NCI-H1930 (cell line): ENCODE data around the gene RCN1.
"Not testable (repeated sequence)": the region's sequence is repeated elsewhere in the genome, so short reads cannot be mapped to it uniquely, and the experiment has no call there.

Source experiments
- DNase-seq, 2 experiments: peaks; one replicate each; lab custom pipeline; 2025; lab: John Stamatoyannopoulos, UW

Gene RCN1

GRCh38 chr11:32090545-32091370 is at the start of gene RCN1:
TSS of gene RCN1 (plus strand) at chr11:32091074. CDS start at chr11:32091197, 123 bp downstream.
- peak; percentile 45 to 59 for DNase-seq

- DNase-seq = no peak
Observed at GRCh38 chr11:32043737-32044136, 47.1 kb upstream of the RCN1 start.

- no peak for DNase-seq
Observed at GRCh38 chr11:32044158-32044863, 46.6 kb upstream of the RCN1 start.

GRCh38 chr11:32045456-32045855 is 45.4 kb upstream of the RCN1 start:
- DNase-seq = no peak

GRCh38 chr11:32050264-32050663 is 40.6 kb upstream of the RCN1 start:
- DNase-seq = no peak

GRCh38 chr11:32052215-32052614 is 38.7 kb upstream of the RCN1 start:
- DNase-seq = peak; percentile 1 to 50

- DNase-seq = no peak
Observed at GRCh38 chr11:32053151-32053888, 37.6 kb upstream of the RCN1 start.

GRCh38 chr11:32055861-32056260 is 35.0 kb upstream of the RCN1 start:
- DNase-seq = no peak

- no peak for DNase-seq
Observed at GRCh38 chr11:32056438-32056837, 34.4 kb upstream of the RCN1 start.

- no peak for DNase-seq
Observed at GRCh38 chr11:32059686-32060462, 31.0 kb upstream of the RCN1 start.

- no peak for DNase-seq
Observed at GRCh38 chr11:32062540-32062939, 28.3 kb upstream of the RCN1 start.

GRCh38 chr11:32063031-32063430 is 27.8 kb upstream of the RCN1 start:
- not testable (repeated sequence) for DNase-seq

- DNase-seq = no peak
Observed at GRCh38 chr11:32065865-32066629, 24.8 kb upstream of the RCN1 start.

- no peak for DNase-seq
Observed at GRCh38 chr11:32068134-32068870, 22.6 kb upstream of the RCN1 start.

- DNase-seq = no peak
Observed at GRCh38 chr11:32069361-32070058, 21.4 kb upstream of the RCN1 start.

GRCh38 chr11:32070692-32071091 is 20.2 kb upstream of the RCN1 start:
- no peak for DNase-seq

GRCh38 chr11:32071811-32072210 is 19.1 kb upstream of the RCN1 start:
- DNase-seq = no peak

GRCh38 chr11:32072872-32073643 is 17.8 kb upstream of the RCN1 start:
- DNase-seq = no peak

GRCh38 chr11:32073644-32074026 is 17.2 kb upstream of the RCN1 start:
- DNase-seq = no peak
